ENCODE data around the gene LMAN2L.

GRCh38 chr2:96763511-96764252 is 23.8 kb upstream of the LMAN2L start:
- TF ChIP-seq CTCF (IDR thresholded peaks at IDR 0.05) (peak in 2 of 3 donors; percentile 7 to 26), POLR2AphosphoS5 (IDR thresholded peaks at IDR 0.05) (no peak)
